HG03103 (cell line): ENCODE data around the gene MDFI.

Experiments
- ATAC-seq: cut with Tn5 transposase; IDR thresholded peaks from one replicate; pipeline ENCODE4 v1.9.1; 2021; ENCODE audit warnings: low read depth; ENCODE audit not compliant: unreplicated experiment

Gene MDFI

DNA sequence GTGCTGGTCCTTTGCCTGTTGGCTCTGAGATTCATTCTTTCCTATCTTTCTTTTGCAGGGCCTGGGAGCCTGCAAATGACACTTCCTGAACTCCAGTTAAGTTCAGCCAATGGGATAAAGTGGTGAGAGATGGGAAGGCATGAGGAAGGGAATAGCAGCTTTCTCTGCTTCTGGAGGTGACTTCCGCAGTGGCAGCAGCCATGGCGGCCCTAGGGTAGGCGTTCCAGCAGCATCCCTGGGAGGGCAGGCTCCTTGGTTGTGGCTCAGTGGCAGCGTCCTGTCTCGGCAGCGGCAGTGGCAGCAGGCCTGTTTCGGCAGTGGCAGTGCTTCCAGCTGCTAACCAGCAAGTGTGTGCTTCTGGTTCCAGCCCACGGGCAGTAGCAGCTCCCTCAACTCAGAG lies 7.3 kb upstream of the MDFI start:
- ATAC-seq, result no peak

DNA sequence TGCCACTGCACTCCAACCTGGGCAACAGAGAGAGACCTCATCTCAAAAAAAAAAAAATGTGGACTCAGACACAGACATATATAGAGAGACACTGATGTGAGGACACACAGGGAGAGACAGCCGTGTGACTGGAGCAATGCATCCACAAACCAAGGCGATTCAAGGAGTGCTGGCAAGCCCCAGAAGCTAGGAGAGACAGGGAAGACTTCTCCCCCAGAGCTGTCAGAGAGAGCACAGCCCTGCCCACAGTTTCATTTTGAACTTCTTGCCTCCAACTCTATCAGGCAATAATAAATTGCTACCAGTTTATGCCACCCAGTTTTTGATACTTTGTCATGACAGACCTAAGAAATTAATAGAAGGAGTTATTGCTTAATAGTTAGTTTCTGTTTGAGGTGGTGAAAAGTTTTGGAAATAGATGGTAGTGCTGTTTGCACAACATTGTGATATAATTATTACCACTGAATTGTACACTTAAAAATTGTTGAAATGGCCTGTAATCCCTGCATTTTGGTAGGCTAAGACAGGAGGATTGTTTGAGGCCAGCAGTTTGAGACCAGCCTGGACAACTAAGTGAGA lies 5.1 kb upstream of the MDFI start:
- no peak for ATAC-seq

DNA sequence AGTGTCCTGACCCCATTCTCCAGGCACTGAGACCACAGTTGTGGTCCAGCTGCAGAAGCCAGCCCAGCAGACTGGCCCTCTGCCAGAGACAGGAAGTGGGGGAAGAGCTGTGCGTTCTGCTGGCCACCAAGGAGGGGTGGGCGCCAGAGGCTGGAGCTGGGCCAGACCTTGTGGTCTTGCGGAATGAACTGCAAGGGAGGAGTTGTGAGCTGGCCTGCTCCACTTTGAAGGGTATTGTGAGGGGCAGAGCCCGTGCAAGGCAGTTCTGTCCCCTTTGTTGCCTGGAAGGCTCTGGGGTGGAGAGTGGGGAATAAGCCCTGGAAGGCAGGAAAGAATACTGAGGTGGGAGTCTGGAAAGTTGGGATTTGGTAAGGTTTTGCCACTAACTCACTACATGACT lies 3.6 kb upstream of the MDFI start:
- ATAC-seq, result no peak

DNA sequence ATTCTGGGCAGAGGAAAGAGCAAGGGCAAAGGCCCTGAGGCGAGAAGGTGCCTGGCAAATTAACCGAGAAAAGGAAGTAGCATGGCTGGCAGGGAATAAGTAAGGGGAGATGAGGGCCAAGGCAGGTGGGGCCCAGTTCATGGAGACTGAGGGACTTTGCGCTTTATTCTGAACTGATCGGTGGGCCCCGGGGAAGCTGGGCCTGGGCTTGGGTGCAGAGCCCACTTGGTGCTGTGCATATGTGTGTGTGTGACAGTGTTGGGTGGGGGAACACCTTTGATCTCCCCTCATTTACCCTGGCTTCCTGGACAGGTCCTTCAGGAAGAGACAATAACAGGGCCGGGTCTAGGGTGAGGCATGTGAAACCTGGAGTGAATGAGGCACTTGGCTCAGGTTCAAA lies 2.9 kb upstream of the MDFI start:
- no peak for ATAC-seq

DNA sequence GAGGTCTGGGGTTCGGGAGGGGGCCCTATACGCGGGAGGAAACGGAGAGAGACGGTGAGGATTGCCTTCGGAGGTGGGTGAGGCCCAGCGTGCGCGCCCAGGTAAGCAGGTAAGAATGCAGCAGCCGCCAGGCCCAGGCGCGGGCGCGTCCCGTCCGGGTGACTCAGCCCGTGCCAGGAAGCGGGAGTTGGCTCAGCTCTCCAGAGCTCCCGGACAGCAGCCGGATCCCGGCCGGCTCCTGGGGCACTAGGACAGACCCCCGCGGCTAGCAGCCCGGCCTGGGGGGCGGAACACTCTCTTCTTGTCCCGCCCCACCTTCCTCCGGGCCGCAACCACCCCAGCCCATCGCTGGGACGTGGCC lies 1.5 kb upstream of the MDFI start:
- no peak for ATAC-seq

DNA sequence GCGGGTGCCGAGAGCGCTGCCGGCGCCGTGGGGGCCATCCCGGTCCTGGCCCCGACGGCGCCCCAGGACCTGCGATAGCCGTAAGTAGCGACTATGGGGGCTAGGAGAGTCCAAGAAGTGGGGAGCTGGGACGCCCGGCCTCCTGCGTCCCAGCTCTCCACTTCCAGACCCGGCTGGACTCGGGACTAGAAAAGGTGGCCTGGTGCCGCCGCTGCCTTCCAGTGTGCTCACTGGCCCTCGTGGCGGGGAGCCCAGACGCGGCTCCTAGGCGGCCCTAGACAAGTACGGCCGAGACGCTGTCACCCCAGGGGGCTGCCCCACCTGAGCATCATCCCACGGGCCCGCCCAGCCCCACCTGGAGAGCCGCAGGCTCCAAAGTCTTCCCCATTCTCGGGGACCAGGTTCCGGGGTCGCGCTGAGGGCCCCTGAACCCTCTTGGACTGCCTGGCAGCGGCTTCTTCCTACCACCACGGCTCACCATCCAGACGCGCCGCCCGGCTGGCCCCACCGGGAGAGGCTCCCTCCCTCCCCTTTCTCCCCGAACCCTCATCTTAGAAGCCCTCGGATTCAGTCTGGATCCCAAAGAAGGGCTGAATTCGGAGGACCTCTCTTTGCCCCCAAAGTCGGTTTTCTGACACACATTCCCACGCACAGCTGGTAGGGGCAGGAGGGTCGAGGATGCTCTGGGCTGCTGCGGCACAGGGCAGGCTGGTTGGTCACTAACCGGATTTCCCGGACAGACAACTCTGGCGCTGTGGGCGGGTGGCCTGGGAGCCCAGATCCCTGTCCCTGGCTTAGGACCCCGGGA lies 870 bp upstream of the MDFI start:
- no peak for ATAC-seq

DNA sequence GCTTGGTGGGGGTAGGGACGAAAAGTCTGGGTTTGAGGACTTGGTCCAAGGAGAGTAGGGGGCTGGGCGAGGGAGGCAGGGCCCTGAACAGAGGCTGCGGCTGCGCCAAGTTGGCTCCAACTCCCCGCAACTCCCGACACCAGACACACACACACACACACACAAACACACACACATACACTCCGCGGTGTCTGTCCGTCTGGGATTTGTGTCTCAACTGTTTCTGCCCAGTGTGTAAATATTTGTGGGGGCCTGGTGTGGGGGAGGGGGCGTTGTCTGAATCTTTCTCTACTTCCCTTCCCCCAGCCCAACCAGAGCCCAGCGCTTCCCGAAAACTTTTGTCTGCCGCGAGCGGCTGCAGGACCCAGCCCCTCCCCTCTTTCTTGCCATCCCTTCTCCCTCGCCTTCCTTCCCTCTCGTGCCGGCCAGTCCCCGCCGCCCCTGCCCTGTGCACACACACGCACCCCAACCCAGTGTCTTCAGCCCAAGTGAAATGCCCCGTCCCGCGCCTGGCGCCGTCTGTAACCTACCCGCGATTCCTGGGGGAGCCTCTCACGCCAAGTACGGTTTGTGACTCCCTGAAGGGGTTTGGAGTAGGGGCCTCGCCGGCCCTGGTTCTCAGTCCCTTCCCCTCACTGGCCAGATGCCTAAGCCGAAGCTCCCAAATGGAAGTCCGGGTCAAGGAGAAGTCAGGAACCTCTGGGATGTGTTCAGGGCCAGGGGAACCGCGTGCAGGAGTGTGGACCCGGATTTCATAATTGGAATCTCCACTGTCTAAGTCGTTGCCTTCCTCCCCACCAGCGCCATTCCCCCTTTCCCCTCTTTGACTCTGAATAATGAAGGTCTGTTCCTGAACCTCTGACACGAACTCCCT lies 904 bp downstream of the MDFI start:
- ATAC-seq, result no peak

DNA sequence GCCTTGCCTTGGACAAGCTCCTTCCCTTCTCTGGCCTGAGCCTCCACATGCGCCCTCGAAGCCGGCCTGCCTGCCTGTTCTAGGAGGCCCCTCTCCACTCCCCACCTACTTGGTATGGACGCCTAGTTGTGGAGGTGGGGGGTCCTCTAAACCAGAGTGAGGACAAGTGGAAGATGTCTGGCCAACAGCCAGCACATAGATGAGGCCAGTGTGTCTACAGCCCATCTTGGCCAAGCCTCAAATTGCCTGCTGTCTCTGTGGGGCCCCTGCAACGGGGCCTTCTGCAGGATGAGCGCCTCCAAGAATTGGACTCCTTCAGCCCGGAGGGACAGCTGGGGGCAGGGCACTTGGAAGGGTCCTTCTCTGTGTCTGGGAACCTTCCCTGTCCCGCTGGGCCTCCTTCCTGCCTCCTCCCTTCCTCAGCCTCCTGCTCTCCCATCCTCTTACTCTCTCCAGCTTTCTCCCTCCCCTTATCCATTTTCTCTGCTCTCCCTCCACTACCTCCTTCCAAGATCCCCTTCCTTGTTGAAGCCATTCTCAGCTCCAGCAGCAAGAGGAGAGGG lies 1.6 kb downstream of the MDFI start:
- ATAC-seq, result no peak

DNA sequence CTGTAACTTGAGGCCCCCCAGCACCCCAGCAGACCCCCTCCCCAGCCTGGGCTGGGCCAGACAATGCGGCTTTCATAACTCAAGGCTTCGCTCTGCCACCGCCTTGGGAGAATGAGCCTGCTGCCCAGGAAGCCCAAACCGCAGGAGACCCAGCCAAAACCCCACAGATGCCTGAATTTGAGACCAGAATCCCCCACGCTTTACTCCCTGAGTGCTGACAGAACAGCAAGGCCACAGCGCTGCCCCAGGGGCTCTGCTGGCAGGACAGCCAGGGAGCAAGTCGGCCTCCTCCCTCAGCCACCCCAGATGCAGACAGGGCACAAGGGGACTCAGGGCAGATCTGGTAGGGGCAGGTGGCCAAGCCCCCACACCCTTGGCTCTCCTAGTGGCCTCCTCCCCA lies 2.2 kb downstream of the MDFI start:
- ATAC-seq, result no peak

DNA sequence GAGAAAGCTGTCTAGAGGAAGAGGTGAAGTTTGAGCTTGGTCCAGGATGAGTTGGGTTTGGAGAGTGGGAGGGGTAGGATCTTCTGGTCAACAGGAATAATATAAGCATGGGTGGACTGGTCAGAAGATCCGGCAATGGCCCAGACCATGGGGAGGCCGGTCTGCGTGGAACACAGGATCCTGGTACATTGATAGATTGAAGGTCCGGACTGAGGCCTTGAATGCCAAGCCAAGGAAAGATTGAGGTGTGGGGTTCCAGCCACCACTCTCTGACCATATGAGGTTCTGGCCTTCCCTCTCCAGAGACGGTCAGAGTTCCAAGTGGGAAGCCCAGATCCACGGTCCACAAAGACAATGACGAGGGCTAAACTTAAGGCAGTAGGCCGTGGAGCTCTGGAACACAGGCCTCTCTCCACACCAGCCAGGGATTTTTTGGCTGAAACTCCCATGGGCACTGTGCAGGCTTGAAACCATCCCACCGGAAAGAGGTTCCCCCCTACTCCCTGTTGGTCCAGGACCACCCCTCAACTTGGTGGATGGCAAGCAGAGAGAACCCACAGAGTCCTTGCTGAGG lies 3.2 kb downstream of the MDFI start:
- ATAC-seq, result no peak

DNA sequence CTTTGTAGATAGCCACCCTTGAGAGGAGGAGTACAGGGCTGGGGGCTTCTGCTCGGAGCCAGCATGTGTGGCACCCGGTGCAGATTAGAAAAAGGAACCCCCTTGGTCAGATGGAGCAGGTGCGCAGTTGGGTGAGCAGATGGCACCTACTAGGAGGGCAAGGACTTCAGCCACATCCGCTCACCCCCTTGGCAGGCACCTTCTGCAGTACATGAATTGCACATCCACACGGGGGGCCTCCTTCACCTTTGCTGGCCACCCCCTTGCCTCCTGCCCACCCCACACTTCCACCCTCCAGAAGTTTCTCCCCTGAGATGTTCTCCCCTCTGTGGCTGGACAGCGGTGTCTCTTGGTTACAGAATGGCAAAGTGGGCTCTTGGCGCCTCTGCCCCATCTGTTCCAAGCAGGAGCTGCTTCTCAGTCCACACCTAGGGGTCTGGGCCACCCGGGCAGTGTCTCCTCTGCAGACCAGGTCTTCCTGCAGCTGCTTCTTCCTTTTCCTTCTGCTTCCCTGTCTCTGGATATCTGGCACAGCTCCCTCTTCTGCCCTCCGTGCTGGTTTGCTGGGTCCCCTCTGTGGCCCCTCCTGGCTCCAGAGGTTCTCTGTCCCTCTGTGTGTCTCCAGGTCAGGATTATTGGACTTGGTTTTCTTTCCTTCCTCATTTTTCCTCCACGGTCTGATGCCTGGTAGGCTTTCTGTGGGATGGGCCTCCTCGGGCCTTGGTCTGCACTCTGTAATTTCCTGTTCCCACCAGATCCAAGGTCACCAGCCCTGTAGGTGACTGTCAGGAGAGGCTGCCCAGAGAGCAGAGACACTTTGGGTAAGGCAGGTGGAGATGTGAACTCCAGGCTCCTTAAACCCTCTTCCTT lies 4.1 kb downstream of the MDFI start:
- no peak for ATAC-seq

DNA sequence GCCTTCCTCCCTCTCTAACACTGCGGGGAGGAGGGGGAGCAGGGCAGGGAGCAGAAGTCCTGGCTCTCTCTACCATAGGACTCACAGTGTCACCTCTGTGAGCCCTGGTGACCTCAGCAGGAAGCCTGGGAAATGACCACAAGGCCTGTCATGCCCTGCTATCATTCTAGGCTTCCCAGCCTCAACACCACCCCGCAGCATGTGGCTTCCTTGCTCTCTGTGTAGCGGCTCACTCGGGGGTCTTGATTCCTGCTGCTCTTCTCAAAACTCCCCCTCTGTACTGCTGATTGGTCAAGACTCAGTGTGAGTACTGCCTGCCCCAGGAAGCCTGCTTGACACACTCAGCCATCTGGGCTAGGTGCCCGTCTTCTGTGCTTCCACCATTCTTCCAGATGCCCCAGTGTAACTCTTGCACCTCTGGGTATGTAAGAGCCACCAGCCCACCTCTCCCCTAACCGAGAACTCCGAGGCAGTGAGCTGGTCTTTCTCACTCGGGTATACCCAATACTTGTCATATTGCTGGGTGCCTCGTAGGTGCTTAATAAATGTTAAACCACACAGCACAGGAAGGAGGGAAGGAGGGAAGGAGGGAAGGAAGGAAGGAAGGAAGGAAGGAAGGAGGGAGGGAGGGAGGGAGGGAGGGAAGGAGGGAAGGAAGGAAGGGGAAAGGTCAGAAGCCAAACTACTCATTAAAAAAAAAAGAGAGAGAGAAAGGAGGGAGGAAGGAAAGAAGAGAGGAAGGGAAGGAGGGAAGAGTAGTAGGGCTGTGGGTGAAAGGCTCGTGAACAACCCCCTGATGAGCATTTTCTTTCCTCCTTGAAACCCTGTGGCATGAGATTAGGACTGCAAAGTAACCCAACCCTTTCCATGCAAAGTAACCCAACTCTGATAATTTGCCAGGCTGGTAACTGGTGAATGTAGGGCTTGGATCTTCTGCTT lies 5.0 kb downstream of the MDFI start:
- no peak for ATAC-seq

DNA sequence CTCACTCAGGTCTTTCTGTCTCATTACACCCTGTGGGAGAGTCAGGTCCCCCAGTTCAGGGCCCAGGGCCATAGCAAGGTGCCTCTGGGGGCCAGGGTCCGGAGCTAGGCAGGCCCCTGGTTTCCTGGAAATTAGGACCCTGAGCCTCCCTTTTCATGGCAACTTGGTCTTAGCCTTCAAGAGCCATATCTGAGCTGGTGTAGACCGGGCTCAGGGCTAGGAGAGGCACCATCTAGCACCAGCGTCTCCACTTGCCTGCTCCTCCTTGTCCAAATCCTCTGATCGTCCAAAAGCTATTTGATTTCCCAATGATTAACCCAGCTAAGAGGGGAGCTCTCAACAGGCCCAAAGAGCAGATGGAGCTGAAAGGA lies 5.6 kb downstream of the MDFI start:
- no peak for ATAC-seq

DNA sequence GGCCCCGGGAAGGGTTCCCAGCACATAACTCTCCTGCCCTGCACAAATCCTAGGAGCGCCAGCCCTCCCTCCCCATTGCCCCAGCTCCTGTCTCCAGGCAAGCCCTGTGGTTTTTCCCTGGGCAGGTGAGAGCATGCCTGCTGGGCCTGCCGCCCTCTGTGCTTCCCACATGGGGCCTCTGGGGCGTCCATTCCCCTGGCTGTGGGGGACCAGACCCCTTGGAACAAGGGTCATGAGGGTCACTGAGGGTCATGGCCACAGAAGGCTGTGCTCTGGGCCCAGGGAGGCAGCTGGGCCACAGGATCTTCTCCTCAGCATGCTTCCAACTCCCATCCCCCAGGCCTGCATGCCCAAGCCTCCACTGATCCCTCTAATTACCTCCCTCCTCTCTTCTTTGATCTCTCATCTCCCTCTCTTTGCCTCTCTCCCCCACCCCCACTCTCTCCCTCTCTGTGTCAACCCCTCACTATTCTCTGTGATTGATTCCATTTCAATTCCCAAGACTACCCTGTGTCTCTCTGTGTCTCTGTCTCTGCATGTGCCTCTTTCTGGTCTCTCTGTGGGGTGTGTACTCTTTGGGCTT lies 6.1 kb downstream of the MDFI start:
- ATAC-seq, result no peak

DNA sequence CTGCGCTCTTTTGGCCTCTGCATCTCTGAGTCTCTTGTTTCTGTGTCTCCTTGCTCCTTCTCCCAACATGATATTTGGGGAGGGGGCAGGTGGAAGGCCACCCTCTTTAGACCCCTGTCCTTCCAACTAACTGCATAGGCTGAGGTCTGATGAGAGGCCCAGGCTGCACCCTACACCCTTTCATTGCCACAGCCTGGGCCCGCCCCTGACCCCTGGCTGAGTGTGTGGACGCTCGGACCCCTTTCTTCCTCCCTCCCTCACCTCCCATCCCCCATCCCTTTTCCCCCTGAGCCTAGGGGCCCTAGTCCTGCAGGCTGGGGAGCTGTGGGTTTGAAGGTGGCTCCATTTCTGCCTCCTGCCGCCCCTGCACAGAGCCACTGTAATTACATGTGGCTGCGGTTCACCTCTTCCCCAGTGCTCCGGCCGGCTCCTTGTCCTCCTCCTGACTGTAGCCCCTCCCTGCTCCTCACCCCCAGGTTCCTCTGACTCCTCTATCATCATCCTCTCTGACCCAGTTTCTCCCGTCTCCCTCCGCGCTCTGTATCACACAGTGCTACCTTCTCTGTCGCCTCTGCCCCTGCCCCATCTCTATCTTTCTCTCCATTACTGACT lies 6.8 kb downstream of the MDFI start:
- ATAC-seq, result no peak

DNA sequence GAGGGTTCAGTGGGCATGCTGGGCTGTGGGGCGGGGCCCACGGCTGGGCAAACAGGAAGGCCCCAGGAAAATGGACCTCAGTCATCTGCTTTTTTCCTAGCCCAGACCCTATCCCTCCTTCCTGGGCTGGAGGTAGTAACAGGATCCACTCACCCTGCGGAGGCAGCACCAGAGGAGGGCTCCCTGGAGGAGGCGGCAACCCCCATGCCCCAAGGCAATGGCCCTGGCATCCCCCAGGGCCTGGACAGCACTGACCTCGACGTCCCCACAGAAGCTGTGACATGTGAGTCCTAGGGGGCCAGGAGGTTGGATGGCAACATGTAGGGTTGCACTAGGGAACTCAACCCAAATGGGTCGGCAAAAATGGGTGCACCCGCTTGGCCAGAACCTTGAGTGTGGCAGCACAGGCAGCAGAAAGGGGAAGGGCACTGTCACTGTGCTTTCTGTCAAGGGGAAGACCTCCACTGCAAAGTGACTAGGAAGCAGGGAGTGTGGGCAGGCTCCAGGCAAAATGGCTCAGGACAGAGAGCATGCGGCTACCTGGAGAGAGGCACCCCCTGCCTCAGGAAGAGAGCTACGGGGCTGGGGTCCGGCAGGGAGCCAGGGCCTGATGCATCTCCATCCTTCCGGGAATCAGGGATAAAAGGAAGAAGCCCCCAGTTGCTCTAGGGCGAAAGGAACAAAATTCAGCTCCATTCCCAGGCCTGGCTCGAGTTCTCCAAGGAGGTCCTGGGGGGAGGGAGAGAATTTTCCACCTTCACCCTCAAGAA lies 7.9 kb downstream of the MDFI start:
- no peak for ATAC-seq

DNA sequence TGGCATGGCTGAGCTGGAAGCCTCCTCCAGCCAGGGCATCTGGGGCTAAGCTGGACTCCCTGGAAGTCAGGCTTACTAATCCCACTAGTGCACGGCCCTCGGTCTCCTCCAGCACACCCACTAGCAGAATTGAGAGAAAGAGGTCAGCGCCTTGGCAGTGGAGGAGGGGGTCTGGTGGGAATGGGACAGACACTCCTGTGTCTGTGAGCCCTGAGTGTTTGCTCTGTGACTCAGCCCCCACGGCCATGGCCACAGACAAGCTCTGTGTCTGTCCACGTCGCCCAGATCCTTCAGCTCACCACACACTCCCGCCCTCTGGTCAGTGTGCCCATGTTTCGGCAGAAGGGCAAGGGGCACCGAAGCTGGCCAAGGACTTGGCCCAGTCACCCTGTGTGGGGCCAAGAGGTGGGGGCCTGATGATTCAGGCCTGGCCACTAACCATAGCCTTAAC lies 8.8 kb downstream of the MDFI start:
- no peak for ATAC-seq
